GM23338 (cell line): ENCODE results near the gene CPNE4. TPM values are rescaled to one million over a fixed set of nuclear protein-coding genes. Genes with fewer than 3 reads are reported as not detected.

Experiments used
- ATAC-seq: fragments of 200-7000 bp; cut with Tn5 transposase; 3 replicates; pipeline ENCODE4 v1.9.1; 2020
- DNase-seq: peaks from one replicate; pipeline ENCODE4 v3.0.0-alpha.2; 2015; ENCODE audit warnings: low spot score
- H2AFZ ChIP-seq: fragments of 200-600 bp; sonication (generic); 2 replicates; pipeline ENCODE4 v1.8.0; 2016; ENCODE audit warnings: antibody characterized with exemption, mild to moderate bottlenecking, moderate library complexity
- H3F3A ChIP-seq: fragments of 200-600 bp; sonication (generic); replicated peaks from 2 replicates; pipeline ENCODE4 v1.8.0; 2017; ENCODE audit warnings: antibody characterized with exemption, mixed run types, low read depth
- H3K27ac ChIP-seq: fragments of 200-600 bp; sonication (generic); 2 replicates; pipeline ENCODE4 v1.6.1; 2016; ENCODE audit warnings: low read depth
- H3K27me3 ChIP-seq: fragments of 200-600 bp; sonication (generic); 2 replicates; pipeline ENCODE4 v1.8.0; 2016; ENCODE audit warnings: mild to moderate bottlenecking, mixed run types, moderate library complexity; ENCODE audit not compliant: insufficient read depth
- H3K36me3 ChIP-seq: fragments of 200-600 bp; sonication (generic); 2 replicates; pipeline ENCODE4 v1.8.0; 2016; ENCODE audit warnings: mild to moderate bottlenecking; ENCODE audit not compliant: insufficient read depth
- H3K4me1 ChIP-seq: fragments of 200-600 bp; sonication (generic); 2 replicates; pipeline ENCODE4 v1.8.0; 2016; ENCODE audit warnings: mild to moderate bottlenecking, moderate library complexity; ENCODE audit not compliant: insufficient read depth
- H3K4me2 ChIP-seq: fragments of 200-600 bp; sonication (generic); 2 replicates; pipeline ENCODE4 v1.7.1; 2017; ENCODE audit warnings: mixed run types
- H3K4me3 ChIP-seq: fragments of 200-600 bp; sonication (generic); 2 replicates; pipeline ENCODE4 v1.6.1; 2016; ENCODE audit warnings: mixed run types
- H3K79me2 ChIP-seq: fragments of 200-600 bp; sonication (generic); replicated peaks from 2 replicates; pipeline ENCODE4 v1.8.0; 2017; ENCODE audit warnings: mild to moderate bottlenecking; ENCODE audit not compliant: insufficient read depth
- H3K9me2 ChIP-seq: fragments of 200-600 bp; sonication (generic); 2 replicates; pipeline ENCODE4 v1.8.0; 2017; ENCODE audit not compliant: insufficient read depth
- H4K20me1 ChIP-seq: fragments of 200-600 bp; sonication (generic); replicated peaks from 2 replicates; pipeline ENCODE4 v1.8.0; 2017; ENCODE audit warnings: mild to moderate bottlenecking; ENCODE audit not compliant: insufficient read depth
- H3K27ac Mint-ChIP-seq: 2 replicates; pipeline ENCODE4 v1.8.0; 2020; ENCODE audit warnings: inconsistent platforms, mild to moderate bottlenecking, moderate library complexity, mixed read lengths
- H3K27me3 Mint-ChIP-seq: 3 replicates; pipeline ENCODE4 v1.8.0; 2022; ENCODE audit warnings: low read depth, mild to moderate bottlenecking, moderate library complexity, mixed read lengths, inconsistent platforms; ENCODE audit not compliant: insufficient read depth, poor library complexity
- H3K36me3 Mint-ChIP-seq: 3 replicates; pipeline ENCODE4 v1.8.0; 2021; ENCODE audit warnings: low read depth, mild to moderate bottlenecking, inconsistent platforms, moderate library complexity, mixed read lengths
- H3K4me1 Mint-ChIP-seq: 3 replicates; pipeline ENCODE4 v1.8.0; 2020; ENCODE audit warnings: mild to moderate bottlenecking, inconsistent platforms, mixed read lengths
- H3K4me3 Mint-ChIP-seq: 3 replicates; pipeline ENCODE4 v1.8.0; 2021; ENCODE audit warnings: moderate library complexity, mild to moderate bottlenecking, inconsistent platforms, mixed read lengths
- H3K9me3 Mint-ChIP-seq: 3 replicates; pipeline ENCODE4 v1.8.0; 2020; ENCODE audit warnings: moderate library complexity, mild to moderate bottlenecking, inconsistent platforms, mixed read lengths
- CREB1 ChIP-seq: fragments of 250-450 bp; sonication (Bioruptor Pico); IDR thresholded peaks from 2 replicates; pipeline ENCODE4 v1.5.0; 2020; ENCODE audit warnings: low read depth, mild to moderate bottlenecking, moderate library complexity
- EZH2 ChIP-seq: fragments of 200-600 bp; sonication (generic); IDR thresholded peaks from one replicate; pipeline ENCODE4 v1.8.0; 2017; ENCODE audit warnings: antibody characterized with exemption, mild to moderate bottlenecking, low read depth; ENCODE audit not compliant: unreplicated experiment
- EZH2phosphoT487 ChIP-seq: fragments of 200-600 bp; sonication (generic); IDR thresholded peaks from one replicate; pipeline ENCODE4 v1.8.1; 2018; ENCODE audit warnings: antibody characterized with exemption; ENCODE audit not compliant: unreplicated experiment
- JUNB ChIP-seq: IDR thresholded peaks from one replicate; pipeline ENCODE4 v1.6.1; 2016; ENCODE audit warnings: antibody characterized with exemption; ENCODE audit not compliant: unreplicated experiment
- NANOG ChIP-seq: IDR thresholded peaks from 2 replicates; pipeline ENCODE4 v1.6.1; 2016; ENCODE audit warnings: antibody characterized with exemption, borderline replicate concordance
- POLR2AphosphoS5 ChIP-seq: IDR thresholded peaks from 2 replicates; pipeline ENCODE4 v1.6.1; 2016; ENCODE audit warnings: antibody characterized with exemption, low read depth
- STAT1 ChIP-seq: IDR thresholded peaks from one replicate; pipeline ENCODE4 v1.6.1; 2016; ENCODE audit warnings: antibody characterized with exemption; ENCODE audit not compliant: unreplicated experiment
- ZNF114 ChIP-seq: fragments of 250-450 bp; sonication (Bioruptor Pico); IDR thresholded peaks from 2 replicates; pipeline ENCODE4 v1.5.0; 2020; ENCODE audit warnings: mild to moderate bottlenecking, moderate library complexity
- ZNF331 ChIP-seq: fragments of 250-450 bp; sonication (Bioruptor Pico); IDR thresholded peaks from 2 replicates; pipeline ENCODE4 v1.5.0; 2020; ENCODE audit warnings: low read depth, mild to moderate bottlenecking, moderate library complexity
- polyA plus RNA-seq: library from polyadenylated mRNA; unstranded; fragments of >200 nt; fragmentation: Nextera tagmentation; extraction: Ambion mirVana; gene quantifications from 2 replicates; pipeline ENCODE4 v1.2.1, GENCODE V29; 2016
- total RNA-seq: library from RNA; depleted of rRNA; stranded (reverse); fragments of >200 nt; shearing (Covaris generic); gene quantifications from 2 replicates; pipeline ENCODE4 v1.2.3, GENCODE V29; 2014
- TF ChIP-seq, protein P1 (sequence below): IDR thresholded peaks from one replicate; pipeline ENCODE4 v1.6.1; 2018; ENCODE audit warnings: antibody characterized with exemption; ENCODE audit not compliant: unreplicated experiment
- TF ChIP-seq, protein P2 (sequence below): fragments of 250-450 bp; sonication (Bioruptor Pico); IDR thresholded peaks from 2 replicates; pipeline ENCODE4 v1.5.0; 2020; ENCODE audit warnings: mild to moderate bottlenecking, moderate library complexity
- TF ChIP-seq, protein P3 (sequence below), 2 experiments: fragments of 200-600 bp in 1 of 2; sonication (generic) in 1 of 2; conservative IDR thresholded peaks; 2 replicates each; pipeline versions ENCODE4 v1.5.1 to v1.6.1; 2016 to 2017; ENCODE audit warnings: antibody characterized with exemption in 2 of 2, low read depth in 2 of 2, mild to moderate bottlenecking in 2 of 2, moderate library complexity in 1 of 2
- TF ChIP-seq, protein P4 (sequence below): IDR thresholded peaks from 2 replicates; pipeline ENCODE4 v1.6.1; 2016; ENCODE audit warnings: antibody characterized with exemption

The CPNE4 gene
- total and polyA plus RNA-seq, 2 experiments from 2014 or later: 2.0 to 6.5 TPM

DNA sequence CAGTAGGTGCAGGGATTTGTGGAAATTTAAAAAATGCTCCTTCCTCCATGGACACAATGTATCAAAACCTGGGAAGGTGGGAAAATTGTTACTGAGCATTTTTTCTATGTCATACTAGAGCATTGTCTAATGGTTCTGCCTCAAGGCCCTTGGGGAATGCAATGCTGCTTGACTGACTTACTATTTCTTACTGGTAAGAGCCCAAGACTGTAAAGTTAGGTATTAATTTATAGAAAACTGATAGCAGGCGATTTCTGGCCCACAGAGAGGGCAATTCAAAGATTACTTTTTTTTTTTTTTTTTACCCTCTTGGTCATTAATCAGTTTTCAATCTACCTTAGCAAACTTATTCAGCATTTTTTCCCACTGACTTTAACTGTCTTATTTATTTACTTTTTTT lies 493.5 kb downstream of the CPNE4 start:
- H3K27ac Mint-ChIP-seq: no peak overlapping the region
- no peaks in the 10 kb centered on the region for H3F3A ChIP-seq
- H2AFZ ChIP-seq: no peak overlapping the region
- no peaks in the 10 kb centered on the region for H3K4me1 ChIP-seq
- ATAC-seq (no peak), DNase-seq (no peak)
- H3K4me2 ChIP-seq: no peak overlapping the region
- H3K9me2 ChIP-seq: peaks cover 9% of the 10 kb centered on the region; the same call in 1 of the 2 replicates
- no peak overlapping the region for H3K27ac ChIP-seq
- H3K36me3 ChIP-seq: no peaks in the 10 kb centered on the region; the same call in 1 of the 2 replicates
- no peaks in the 10 kb centered on the region for H4K20me1 ChIP-seq
- H3K27me3 Mint-ChIP-seq: no peaks in the 10 kb centered on the region
- H3K36me3 Mint-ChIP-seq: no peaks in the 10 kb centered on the region
- H3K4me3 ChIP-seq: no peak overlapping the region
- no peaks in the 10 kb centered on the region for H3K9me3 Mint-ChIP-seq
- no peaks in the 10 kb centered on the region for H3K79me2 ChIP-seq
- TF ChIP-seq JUNB: no peak
- no peak for TF ChIP-seq NANOG
- no peak for TF ChIP-seq CREB1 (CRISPR knock-in tag)
- TF ChIP-seq ZNF331 (CRISPR knock-in tag): no peak
- no peak for TF ChIP-seq EZH2
- TF ChIP-seq, protein P1, sequence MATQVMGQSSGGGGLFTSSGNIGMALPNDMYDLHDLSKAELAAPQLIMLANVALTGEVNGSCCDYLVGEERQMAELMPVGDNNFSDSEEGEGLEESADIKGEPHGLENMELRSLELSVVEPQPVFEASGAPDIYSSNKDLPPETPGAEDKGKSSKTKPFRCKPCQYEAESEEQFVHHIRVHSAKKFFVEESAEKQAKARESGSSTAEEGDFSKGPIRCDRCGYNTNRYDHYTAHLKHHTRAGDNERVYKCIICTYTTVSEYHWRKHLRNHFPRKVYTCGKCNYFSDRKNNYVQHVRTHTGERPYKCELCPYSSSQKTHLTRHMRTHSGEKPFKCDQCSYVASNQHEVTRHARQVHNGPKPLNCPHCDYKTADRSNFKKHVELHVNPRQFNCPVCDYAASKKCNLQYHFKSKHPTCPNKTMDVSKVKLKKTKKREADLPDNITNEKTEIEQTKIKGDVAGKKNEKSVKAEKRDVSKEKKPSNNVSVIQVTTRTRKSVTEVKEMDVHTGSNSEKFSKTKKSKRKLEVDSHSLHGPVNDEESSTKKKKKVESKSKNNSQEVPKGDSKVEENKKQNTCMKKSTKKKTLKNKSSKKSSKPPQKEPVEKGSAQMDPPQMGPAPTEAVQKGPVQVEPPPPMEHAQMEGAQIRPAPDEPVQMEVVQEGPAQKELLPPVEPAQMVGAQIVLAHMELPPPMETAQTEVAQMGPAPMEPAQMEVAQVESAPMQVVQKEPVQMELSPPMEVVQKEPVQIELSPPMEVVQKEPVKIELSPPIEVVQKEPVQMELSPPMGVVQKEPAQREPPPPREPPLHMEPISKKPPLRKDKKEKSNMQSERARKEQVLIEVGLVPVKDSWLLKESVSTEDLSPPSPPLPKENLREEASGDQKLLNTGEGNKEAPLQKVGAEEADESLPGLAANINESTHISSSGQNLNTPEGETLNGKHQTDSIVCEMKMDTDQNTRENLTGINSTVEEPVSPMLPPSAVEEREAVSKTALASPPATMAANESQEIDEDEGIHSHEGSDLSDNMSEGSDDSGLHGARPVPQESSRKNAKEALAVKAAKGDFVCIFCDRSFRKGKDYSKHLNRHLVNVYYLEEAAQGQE: no peak
- TF ChIP-seq, protein P2, sequence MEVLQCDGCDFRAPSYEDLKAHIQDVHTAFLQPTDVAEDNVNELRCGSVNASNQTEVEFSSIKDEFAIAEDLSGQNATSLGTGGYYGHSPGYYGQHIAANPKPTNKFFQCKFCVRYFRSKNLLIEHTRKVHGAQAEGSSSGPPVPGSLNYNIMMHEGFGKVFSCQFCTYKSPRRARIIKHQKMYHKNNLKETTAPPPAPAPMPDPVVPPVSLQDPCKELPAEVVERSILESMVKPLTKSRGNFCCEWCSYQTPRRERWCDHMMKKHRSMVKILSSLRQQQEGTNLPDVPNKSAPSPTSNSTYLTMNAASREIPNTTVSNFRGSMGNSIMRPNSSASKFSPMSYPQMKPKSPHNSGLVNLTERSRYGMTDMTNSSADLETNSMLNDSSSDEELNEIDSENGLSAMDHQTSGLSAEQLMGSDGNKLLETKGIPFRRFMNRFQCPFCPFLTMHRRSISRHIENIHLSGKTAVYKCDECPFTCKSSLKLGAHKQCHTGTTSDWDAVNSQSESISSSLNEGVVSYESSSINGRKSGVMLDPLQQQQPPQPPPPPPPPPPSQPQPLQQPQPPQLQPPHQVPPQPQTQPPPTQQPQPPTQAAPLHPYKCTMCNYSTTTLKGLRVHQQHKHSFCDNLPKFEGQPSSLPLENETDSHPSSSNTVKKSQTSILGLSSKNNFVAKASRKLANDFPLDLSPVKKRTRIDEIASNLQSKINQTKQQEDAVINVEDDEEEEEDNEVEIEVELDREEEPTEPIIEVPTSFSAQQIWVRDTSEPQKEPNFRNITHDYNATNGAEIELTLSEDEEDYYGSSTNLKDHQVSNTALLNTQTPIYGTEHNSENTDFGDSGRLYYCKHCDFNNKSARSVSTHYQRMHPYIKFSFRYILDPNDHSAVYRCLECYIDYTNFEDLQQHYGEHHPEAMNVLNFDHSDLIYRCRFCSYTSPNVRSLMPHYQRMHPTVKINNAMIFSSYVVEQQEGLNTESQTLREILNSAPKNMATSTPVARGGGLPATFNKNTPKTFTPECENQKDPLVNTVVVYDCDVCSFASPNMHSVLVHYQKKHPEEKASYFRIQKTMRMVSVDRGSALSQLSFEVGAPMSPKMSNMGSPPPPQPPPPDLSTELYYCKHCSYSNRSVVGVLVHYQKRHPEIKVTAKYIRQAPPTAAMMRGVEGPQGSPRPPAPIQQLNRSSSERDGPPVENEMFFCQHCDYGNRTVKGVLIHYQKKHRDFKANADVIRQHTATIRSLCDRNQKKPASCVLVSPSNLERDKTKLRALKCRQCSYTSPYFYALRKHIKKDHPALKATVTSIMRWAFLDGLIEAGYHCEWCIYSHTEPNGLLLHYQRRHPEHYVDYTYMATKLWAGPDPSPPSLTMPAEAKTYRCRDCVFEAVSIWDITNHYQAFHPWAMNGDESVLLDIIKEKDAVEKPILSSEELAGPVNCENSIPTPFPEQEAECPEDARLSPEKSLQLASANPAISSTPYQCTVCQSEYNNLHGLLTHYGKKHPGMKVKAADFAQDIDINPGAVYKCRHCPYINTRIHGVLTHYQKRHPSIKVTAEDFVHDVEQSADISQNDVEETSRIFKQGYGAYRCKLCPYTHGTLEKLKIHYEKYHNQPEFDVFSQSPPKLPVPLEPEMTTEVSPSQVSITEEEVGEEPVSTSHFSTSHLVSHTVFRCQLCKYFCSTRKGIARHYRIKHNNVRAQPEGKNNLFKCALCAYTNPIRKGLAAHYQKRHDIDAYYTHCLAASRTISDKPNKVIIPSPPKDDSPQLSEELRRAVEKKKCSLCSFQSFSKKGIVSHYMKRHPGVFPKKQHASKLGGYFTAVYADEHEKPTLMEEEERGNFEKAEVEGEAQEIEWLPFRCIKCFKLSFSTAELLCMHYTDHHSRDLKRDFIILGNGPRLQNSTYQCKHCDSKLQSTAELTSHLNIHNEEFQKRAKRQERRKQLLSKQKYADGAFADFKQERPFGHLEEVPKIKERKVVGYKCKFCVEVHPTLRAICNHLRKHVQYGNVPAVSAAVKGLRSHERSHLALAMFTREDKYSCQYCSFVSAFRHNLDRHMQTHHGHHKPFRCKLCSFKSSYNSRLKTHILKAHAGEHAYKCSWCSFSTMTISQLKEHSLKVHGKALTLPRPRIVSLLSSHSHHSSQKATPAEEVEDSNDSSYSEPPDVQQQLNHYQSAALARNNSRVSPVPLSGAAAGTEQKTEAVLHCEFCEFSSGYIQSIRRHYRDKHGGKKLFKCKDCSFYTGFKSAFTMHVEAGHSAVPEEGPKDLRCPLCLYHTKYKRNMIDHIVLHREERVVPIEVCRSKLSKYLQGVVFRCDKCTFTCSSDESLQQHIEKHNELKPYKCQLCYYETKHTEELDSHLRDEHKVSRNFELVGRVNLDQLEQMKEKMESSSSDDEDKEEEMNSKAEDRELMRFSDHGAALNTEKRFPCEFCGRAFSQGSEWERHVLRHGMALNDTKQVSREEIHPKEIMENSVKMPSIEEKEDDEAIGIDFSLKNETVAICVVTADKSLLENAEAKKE (CRISPR knock-in tag): no peak
- TF ChIP-seq POLR2AphosphoS5: no peak
- no peak for TF ChIP-seq EZH2phosphoT487
- TF ChIP-seq, protein P3, sequence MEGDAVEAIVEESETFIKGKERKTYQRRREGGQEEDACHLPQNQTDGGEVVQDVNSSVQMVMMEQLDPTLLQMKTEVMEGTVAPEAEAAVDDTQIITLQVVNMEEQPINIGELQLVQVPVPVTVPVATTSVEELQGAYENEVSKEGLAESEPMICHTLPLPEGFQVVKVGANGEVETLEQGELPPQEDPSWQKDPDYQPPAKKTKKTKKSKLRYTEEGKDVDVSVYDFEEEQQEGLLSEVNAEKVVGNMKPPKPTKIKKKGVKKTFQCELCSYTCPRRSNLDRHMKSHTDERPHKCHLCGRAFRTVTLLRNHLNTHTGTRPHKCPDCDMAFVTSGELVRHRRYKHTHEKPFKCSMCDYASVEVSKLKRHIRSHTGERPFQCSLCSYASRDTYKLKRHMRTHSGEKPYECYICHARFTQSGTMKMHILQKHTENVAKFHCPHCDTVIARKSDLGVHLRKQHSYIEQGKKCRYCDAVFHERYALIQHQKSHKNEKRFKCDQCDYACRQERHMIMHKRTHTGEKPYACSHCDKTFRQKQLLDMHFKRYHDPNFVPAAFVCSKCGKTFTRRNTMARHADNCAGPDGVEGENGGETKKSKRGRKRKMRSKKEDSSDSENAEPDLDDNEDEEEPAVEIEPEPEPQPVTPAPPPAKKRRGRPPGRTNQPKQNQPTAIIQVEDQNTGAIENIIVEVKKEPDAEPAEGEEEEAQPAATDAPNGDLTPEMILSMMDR (conservative IDR thresholded peaks at IDR 0.05; ENCODE audit: low read depth in 2 of 2): no peak
- TF ChIP-seq, protein P4, sequence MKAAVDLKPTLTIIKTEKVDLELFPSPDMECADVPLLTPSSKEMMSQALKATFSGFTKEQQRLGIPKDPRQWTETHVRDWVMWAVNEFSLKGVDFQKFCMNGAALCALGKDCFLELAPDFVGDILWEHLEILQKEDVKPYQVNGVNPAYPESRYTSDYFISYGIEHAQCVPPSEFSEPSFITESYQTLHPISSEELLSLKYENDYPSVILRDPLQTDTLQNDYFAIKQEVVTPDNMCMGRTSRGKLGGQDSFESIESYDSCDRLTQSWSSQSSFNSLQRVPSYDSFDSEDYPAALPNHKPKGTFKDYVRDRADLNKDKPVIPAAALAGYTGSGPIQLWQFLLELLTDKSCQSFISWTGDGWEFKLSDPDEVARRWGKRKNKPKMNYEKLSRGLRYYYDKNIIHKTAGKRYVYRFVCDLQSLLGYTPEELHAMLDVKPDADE: no peak
- no peak for TF ChIP-seq STAT1
- TF ChIP-seq ZNF114: no peak
- no peak overlapping the region for H3K4me3 Mint-ChIP-seq
- H3K27me3 ChIP-seq: no peaks in the 10 kb centered on the region
- peaks cover 2% of the 10 kb centered on the region; the same call in 1 of the 3 replicates for H3K4me1 Mint-ChIP-seq
